Activated CD8-positive, alpha-beta memory T cell treated with anti-CD3 and anti-CD28 coated beads for 36 hours (primary cell): ENCODE results near the gene RAB7B. TPM values are rescaled to one million over a fixed set of nuclear protein-coding genes. Genes with fewer than 3 reads are reported as not detected.

Experiments
- CTCF ChIA-PET: fragments of 350-600 bp; sonication (Branson Sonifier 250); formaldehyde crosslinking; loops from one replicate; lab custom pipeline; 2021; ENCODE audit warnings: antibody characterized with exemption; lab: Charles Lee
- POLR2A ChIA-PET: fragments of 350-600 bp; sonication (Branson Sonifier 250); formaldehyde crosslinking; loops from one replicate; lab custom pipeline; 2021; ENCODE audit warnings: antibody characterized with exemption; lab: Charles Lee
- total RNA-seq, 2 experiments: library from RNA; stranded (reverse); gene quantifications; one replicate each; pipeline ENCODE4 v1.2.3, GENCODE V29; 2021

RAB7B gene
- total RNA-seq, 2 experiments from 2014 or later = not detected

GRCh38 chr1:205942631-205943159 lies 60.5 kb downstream of the RAB7B start:
- ChIA-PET POLR2A (no interaction called here), CTCF (interaction anchor here (1.2 kb wide), 1 partner anchor 19 kb away, joined by 3 read pairs; no protein-coding TSS in a partner anchor)

GRCh38 chr1:205940710-205941109 lies 62.5 kb downstream of the RAB7B start:
- POLR2A ChIA-PET = no interaction called here

GRCh38 chr1:205939690-205940330 lies 63.4 kb downstream of the RAB7B start:
- CTCF ChIA-PET = no interaction called here
- POLR2A ChIA-PET = no interaction called here

More at GRCh38 chr1:205940710-205941109, 62.5 kb downstream of the RAB7B start:
- CTCF ChIA-PET = interaction anchor here (1.0 kb wide), 1 partner anchor 37 kb away, joined by 4 read pairs; no protein-coding TSS in a partner anchor

GRCh38 chr1:205938682-205939081 lies 64.5 kb downstream of the RAB7B start:
- ChIA-PET POLR2A (no interaction called here), CTCF (no interaction called here)

GRCh38 chr1:205936846-205937586 lies 66.2 kb downstream of the RAB7B start:
- CTCF ChIA-PET = no interaction called here
- POLR2A ChIA-PET = no interaction called here

- ChIA-PET POLR2A (no interaction called here), CTCF (interaction anchor here (0.6 kb wide), 1 partner anchor 101 kb away, joined by 4 read pairs; no protein-coding TSS in a partner anchor)
Observed at GRCh38 chr1:205936311-205936710, 66.9 kb downstream of the RAB7B start.

GRCh38 chr1:205935869-205936268 lies 67.3 kb downstream of the RAB7B start:
- CTCF ChIA-PET = interaction anchor here (0.6 kb wide), 1 partner anchor 101 kb away, joined by 4 read pairs; no protein-coding TSS in a partner anchor
- POLR2A ChIA-PET = no interaction called here

GRCh38 chr1:205934788-205935187 lies 68.4 kb downstream of the RAB7B start:
- POLR2A ChIA-PET = no interaction called here
- CTCF ChIA-PET = no interaction called here

GRCh38 chr1:205933671-205934618 lies 69.2 kb downstream of the RAB7B start:
- POLR2A ChIA-PET = no interaction called here
- CTCF ChIA-PET = no interaction called here

GRCh38 chr1:205932776-205933175 lies 70.4 kb downstream of the RAB7B start:
- POLR2A ChIA-PET = no interaction called here
- CTCF ChIA-PET = no interaction called here

- ChIA-PET POLR2A (no interaction called here), CTCF (interaction anchor here (1.6 kb wide), 1 partner anchor 46 kb away, joined by 4 read pairs; no protein-coding TSS in a partner anchor)
Observed at GRCh38 chr1:205930799-205931281, 72.4 kb downstream of the RAB7B start.

- CTCF ChIA-PET = interaction anchor here (1.6 kb wide), 1 partner anchor 47 kb away, joined by 4 read pairs; no protein-coding TSS in a partner anchor
- POLR2A ChIA-PET = no interaction called here
Observed at GRCh38 chr1:205930195-205930577, 73.0 kb downstream of the RAB7B start.

- CTCF ChIA-PET = interaction anchor here (1.6 kb wide), 1 partner anchor 48 kb away, joined by 4 read pairs; no protein-coding TSS in a partner anchor
- POLR2A ChIA-PET = no interaction called here
Observed at GRCh38 chr1:205929496-205930194, 73.5 kb downstream of the RAB7B start.

- CTCF ChIA-PET = no interaction called here
Observed at GRCh38 chr1:205928317-205928716, 74.9 kb downstream of the RAB7B start.

GRCh38 chr1:205927676-205928075 lies 75.5 kb downstream of the RAB7B start:
- ChIA-PET CTCF (no interaction called here), POLR2A (no interaction called here)

More at GRCh38 chr1:205928317-205928716, 74.9 kb downstream of the RAB7B start:
- POLR2A ChIA-PET = no interaction called here

GRCh38 chr1:205927247-205927646 lies 75.9 kb downstream of the RAB7B start:
- POLR2A ChIA-PET = no interaction called here
- CTCF ChIA-PET = no interaction called here
